OCI-LY3 (cell line): ENCODE measurements around the gene C10orf90.

ENCODE experiments used
- H2AFZ ChIP-seq: fragments of 200-600, 300-600 bp; shearing (Covaris generic); 2 replicates; pipeline ENCODE4 v1.6.0; 2014; ENCODE audit warnings: antibody characterized with exemption, low read depth, low read length
- H3K27ac ChIP-seq: fragments of 200-600, 300-600 bp; sonication (generic); 2 replicates; pipeline ENCODE4 v1.5.1; 2014; ENCODE audit warnings: mild to moderate bottlenecking, low read length, moderate library complexity, mixed read lengths
- H3K27me3 ChIP-seq: fragments of 200-600, 300-600 bp; sonication (generic); 2 replicates; pipeline ENCODE4 v1.6.1; 2014; ENCODE audit warnings: low read depth, low read length, mixed read lengths
- H3K36me3 ChIP-seq: fragments of 200-600, 300-600 bp; sonication (generic); replicated peaks from 2 replicates; pipeline ENCODE3; 2014; ENCODE audit warnings: low read depth, low read length, mixed read lengths
- H3K4me1 ChIP-seq: fragments of 300-600, 200-600 bp; sonication (generic); 2 replicates; pipeline ENCODE4 v1.6.1; 2014; ENCODE audit warnings: low read length, mixed read lengths
- H3K4me2 ChIP-seq: fragments of 200-600, 300-600 bp; sonication (generic); 2 replicates; pipeline ENCODE4 v1.6.1; 2014; ENCODE audit warnings: low read length, mixed read lengths
- H3K4me3 ChIP-seq: fragments of 300-600, 200-600 bp; sonication (generic); 2 replicates; pipeline ENCODE4 v1.5.1; 2014; ENCODE audit warnings: antibody characterized with exemption, mild to moderate bottlenecking, low read length, moderate library complexity
- H3K79me2 ChIP-seq: fragments of 300-600, 200-600 bp; shearing (Covaris generic); 2 replicates; pipeline ENCODE4 v1.6.1; 2014; ENCODE audit warnings: mild to moderate bottlenecking, low read length, mixed read lengths
- H3K9ac ChIP-seq: fragments of 300-600, 200-600 bp; shearing (Covaris generic); 2 replicates; pipeline ENCODE4 v1.6.0; 2014; ENCODE audit warnings: mild to moderate bottlenecking, low read length, moderate library complexity
- H3K9me3 ChIP-seq: fragments of 200-600, 300-600 bp; shearing (Covaris generic); 2 replicates; pipeline ENCODE4 v1.6.1; 2014; ENCODE audit warnings: low read length, mixed read lengths; ENCODE audit not compliant: insufficient read depth
- H4K20me1 ChIP-seq: fragments of 200-600, 300-600 bp; sonication (generic); 2 replicates; pipeline ENCODE4 v1.6.1; 2016; ENCODE audit warnings: low read length, mixed read lengths; ENCODE audit not compliant: insufficient read depth
- EZH2phosphoT487 ChIP-seq: fragments of 200-600 bp; shearing (Covaris generic); IDR thresholded peaks from 2 replicates; pipeline ENCODE4 v1.6.1; 2018; ENCODE audit warnings: antibody characterized with exemption, mixed run types, low read depth
- TF ChIP-seq, protein P1 (sequence below): fragments of 200-600, 300-600 bp; sonication (generic); IDR thresholded peaks from 2 replicates; pipeline ENCODE4 v1.5.1; 2014; ENCODE audit warnings: antibody characterized with exemption, low read length, low read depth

Gene C10orf90

DNA sequence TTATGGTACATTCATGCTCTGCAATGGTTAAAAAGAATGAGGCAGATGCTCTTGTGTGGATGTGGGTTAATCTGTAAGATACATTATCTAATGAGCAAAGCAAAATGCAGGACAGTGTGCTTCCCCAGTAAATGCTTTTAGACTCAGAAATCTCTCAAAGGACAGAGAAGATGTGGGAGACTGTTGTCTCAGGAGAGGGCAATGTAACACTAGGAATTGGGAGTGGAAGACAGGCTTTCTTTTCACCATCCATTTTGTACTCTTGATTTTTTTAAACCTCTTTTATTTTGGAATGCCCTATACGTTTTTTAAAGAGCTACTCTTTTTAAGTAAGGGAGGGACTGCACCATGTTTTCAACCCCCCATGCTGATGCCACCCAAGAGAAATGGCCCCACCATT is 204.7 kb downstream of the C10orf90 start:
- no peak for TF ChIP-seq EZH2phosphoT487
- TF ChIP-seq, protein P1, sequence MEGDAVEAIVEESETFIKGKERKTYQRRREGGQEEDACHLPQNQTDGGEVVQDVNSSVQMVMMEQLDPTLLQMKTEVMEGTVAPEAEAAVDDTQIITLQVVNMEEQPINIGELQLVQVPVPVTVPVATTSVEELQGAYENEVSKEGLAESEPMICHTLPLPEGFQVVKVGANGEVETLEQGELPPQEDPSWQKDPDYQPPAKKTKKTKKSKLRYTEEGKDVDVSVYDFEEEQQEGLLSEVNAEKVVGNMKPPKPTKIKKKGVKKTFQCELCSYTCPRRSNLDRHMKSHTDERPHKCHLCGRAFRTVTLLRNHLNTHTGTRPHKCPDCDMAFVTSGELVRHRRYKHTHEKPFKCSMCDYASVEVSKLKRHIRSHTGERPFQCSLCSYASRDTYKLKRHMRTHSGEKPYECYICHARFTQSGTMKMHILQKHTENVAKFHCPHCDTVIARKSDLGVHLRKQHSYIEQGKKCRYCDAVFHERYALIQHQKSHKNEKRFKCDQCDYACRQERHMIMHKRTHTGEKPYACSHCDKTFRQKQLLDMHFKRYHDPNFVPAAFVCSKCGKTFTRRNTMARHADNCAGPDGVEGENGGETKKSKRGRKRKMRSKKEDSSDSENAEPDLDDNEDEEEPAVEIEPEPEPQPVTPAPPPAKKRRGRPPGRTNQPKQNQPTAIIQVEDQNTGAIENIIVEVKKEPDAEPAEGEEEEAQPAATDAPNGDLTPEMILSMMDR: no peak

DNA sequence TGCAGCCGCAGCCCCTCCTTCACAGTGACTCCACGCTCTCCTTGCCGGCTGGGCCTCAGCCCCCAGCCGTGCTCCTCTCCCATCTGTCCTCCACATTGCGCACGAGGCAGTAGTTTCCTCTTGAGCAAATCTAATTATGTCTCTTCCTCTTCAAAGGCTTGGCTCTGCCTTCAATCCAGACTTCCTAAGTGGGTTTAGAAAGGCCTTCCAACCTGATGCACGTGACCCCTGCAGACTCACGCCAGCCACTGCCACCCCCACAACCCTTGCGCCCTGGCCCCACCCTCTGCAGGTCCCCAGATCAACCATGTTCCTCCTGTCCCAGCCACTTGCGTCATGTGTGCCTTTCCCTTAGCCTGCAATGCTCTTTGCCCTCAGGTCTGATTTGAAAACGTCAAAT is 207.2 kb downstream of the C10orf90 start:
- Histone ChIP-seq H3K36me3 (no peaks in the 10 kb centered on the region), H2AFZ (no peak overlapping the region), H3K4me1 (no peaks in the 10 kb centered on the region), H4K20me1 (no peaks in the 10 kb centered on the region), H3K4me2 (no peak overlapping the region), H3K9me3 (no peaks in the 10 kb centered on the region), H3K9ac (no peak overlapping the region), H3K4me3 (no peak overlapping the region), H3K27me3 (no peaks in the 10 kb centered on the region), H3K79me2 (no peaks in the 10 kb centered on the region), H3K27ac (no peak overlapping the region)
- no peak for TF ChIP-seq EZH2phosphoT487
- TF ChIP-seq, protein P1: no peak

More for the DNA sequence above, 204.7 kb downstream of the C10orf90 start:
- no peaks in the 10 kb centered on the region for H3K9me3 ChIP-seq
- no peaks in the 10 kb centered on the region for H4K20me1 ChIP-seq
- no peaks in the 10 kb centered on the region for H3K79me2 ChIP-seq
- no peaks in the 10 kb centered on the region for H3K4me1 ChIP-seq
- no peak overlapping the region for H2AFZ ChIP-seq
- no peak overlapping the region for H3K27ac ChIP-seq
- H3K27me3 ChIP-seq: no peaks in the 10 kb centered on the region
- no peak overlapping the region for H3K4me3 ChIP-seq
- no peaks in the 10 kb centered on the region for H3K36me3 ChIP-seq
- no peak overlapping the region for H3K9ac ChIP-seq
- no peak overlapping the region for H3K4me2 ChIP-seq

DNA sequence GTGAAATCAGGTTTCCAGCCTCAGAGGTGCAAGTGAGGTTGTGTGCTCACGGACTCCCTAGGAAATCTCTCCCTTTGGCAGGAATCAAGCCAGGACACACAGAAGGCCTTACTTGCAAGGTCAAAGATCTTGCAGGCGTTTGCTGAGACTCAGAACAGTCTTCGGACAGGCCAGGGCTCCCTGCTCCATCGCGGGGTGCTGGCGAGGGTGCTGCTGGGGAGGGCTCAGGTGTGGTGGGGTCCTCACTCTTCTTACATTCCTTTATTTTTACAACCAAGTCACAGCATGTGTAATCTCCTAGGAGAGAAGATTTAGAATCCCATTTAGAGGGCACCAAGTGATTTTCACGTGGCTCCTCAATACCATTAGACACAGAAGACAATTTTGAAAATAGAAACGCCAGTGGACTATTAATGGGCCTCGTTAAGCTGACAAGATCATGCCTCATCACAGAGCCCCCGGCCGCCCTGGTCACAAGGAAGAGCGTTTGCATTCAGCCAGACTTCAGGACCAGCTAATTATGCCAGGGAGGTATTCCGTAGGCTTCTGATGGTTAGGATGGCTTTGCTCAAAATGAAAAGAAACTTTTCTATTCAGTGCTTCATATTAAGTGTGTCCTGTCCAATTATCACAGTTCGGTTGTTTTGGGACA is 209.1 kb downstream of the C10orf90 start:
- no peak overlapping the region for H3K27ac ChIP-seq
- TF ChIP-seq, protein P1: no peak
- no peak for TF ChIP-seq EZH2phosphoT487

DNA sequence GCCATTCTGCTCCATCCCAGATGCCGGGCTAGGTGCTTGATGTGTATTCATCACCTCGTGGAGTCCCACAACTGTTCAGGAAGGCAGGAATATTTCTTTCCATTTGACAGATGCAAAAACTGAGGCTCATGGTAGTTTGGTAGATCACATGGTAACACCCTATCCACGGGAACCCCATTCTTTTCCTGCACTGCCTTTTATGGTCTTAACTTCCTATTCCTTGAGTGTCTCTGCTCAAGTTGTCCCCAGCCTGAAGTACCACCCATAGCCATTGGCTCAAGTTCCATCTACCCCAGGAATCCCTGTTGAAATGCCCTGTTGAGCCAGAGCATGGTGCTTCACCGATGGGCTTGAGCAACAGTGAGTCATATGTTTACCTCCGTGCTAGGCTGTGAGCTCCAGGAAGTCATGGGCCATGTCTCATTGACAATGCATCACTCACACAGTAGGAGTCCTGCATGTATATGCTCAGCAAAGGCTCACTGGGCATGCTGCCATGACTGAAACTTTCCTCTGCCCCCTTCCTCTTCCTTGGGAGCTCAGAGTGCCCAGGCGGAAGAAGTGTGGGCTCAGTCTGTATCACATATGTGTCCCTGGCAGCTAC is 210.5 kb downstream of the C10orf90 start:
- Histone ChIP-seq H3K79me2 (no peaks in the 10 kb centered on the region), H3K9ac (no peak overlapping the region), H3K27ac (no peak overlapping the region), H3K36me3 (no peaks in the 10 kb centered on the region), H3K4me3 (no peak overlapping the region), H3K4me1 (no peaks in the 10 kb centered on the region), H4K20me1 (no peaks in the 10 kb centered on the region), H3K9me3 (no peaks in the 10 kb centered on the region), H2AFZ (no peak overlapping the region), H3K4me2 (no peak overlapping the region), H3K27me3 (no peaks in the 10 kb centered on the region)
- TF ChIP-seq, protein P1: no peak
- TF ChIP-seq EZH2phosphoT487: no peak

More for the DNA sequence above, 209.1 kb downstream of the C10orf90 start:
- H2AFZ ChIP-seq: no peak overlapping the region
- H3K4me1 ChIP-seq: no peaks in the 10 kb centered on the region
- H3K9ac ChIP-seq: no peak overlapping the region
- no peaks in the 10 kb centered on the region for H4K20me1 ChIP-seq
- H3K9me3 ChIP-seq: no peaks in the 10 kb centered on the region
- no peak overlapping the region for H3K4me3 ChIP-seq
- no peak overlapping the region for H3K4me2 ChIP-seq
- no peaks in the 10 kb centered on the region for H3K27me3 ChIP-seq
- no peaks in the 10 kb centered on the region for H3K36me3 ChIP-seq
- H3K79me2 ChIP-seq: no peaks in the 10 kb centered on the region
